Inferior parietal cortex (tissue), 1 donor: Measurements from ENCODE around the gene SPATA3.

Experiments
- DNase-seq: peaks from one replicate; pipeline ENCODE4 v3.0.0-alpha.2; 2016; ENCODE audit errors: extremely low spot score

The SPATA3 gene

GRCh38 chr2:230968921-230969658, 26.8 kb upstream of the SPATA3 start:
- DNase-seq, result no peak

- no peak for DNase-seq
Measured at GRCh38 chr2:230969659-230970015, 26.3 kb upstream of the SPATA3 start.

- DNase-seq, result no peak
Measured at GRCh38 chr2:230972046-230972445, 23.9 kb upstream of the SPATA3 start.

- DNase-seq, result no peak
Measured at GRCh38 chr2:230974096-230974913, 21.6 kb upstream of the SPATA3 start.

GRCh38 chr2:230975927-230976326, 20.0 kb upstream of the SPATA3 start:
- no peak for DNase-seq

- DNase-seq, result no peak
Measured at GRCh38 chr2:230976671-230977171, 19.2 kb upstream of the SPATA3 start.

GRCh38 chr2:230980468-230980867, 15.5 kb upstream of the SPATA3 start:
- no peak for DNase-seq

- no peak for DNase-seq
Measured at GRCh38 chr2:230981704-230982103, 14.2 kb upstream of the SPATA3 start.

- DNase-seq, result no peak
Measured at GRCh38 chr2:230982126-230982525, 13.8 kb upstream of the SPATA3 start.

- DNase-seq, result no peak
Measured at GRCh38 chr2:230982528-230982927, 13.4 kb upstream of the SPATA3 start.

- DNase-seq, result no peak
Measured at GRCh38 chr2:230983566-230983965, 12.4 kb upstream of the SPATA3 start.

- DNase-seq, result no peak
Measured at GRCh38 chr2:230984393-230985220, 11.3 kb upstream of the SPATA3 start.

GRCh38 chr2:230985519-230986231, 10.2 kb upstream of the SPATA3 start:
- no peak for DNase-seq

GRCh38 chr2:230986520-230987136, 9.3 kb upstream of the SPATA3 start:
- DNase-seq, result no peak

- peak; percentile 85 for DNase-seq
Measured at GRCh38 chr2:230987137-230988020, 8.5 kb upstream of the SPATA3 start.

GRCh38 chr2:230989731-230990130, 6.2 kb upstream of the SPATA3 start:
- no peak for DNase-seq

- no peak for DNase-seq
Measured at GRCh38 chr2:230990131-230990898, 5.6 kb upstream of the SPATA3 start.

GRCh38 chr2:230990899-230991150, 5.1 kb upstream of the SPATA3 start:
- DNase-seq, result no peak

GRCh38 chr2:230991598-230991997, 4.3 kb upstream of the SPATA3 start:
- DNase-seq, result no peak

GRCh38 chr2:230996661-230997060, 740 bp downstream of the SPATA3 start:
- no peak for DNase-seq
